OCI-LY3 (cell line): ENCODE measurements around the gene APOO.

ENCODE experiments used
- EZH2phosphoT487 ChIP-seq: fragments of 200-600 bp; shearing (Covaris generic); IDR thresholded peaks from 2 replicates; pipeline ENCODE4 v1.6.1; 2018; ENCODE audit warnings: antibody characterized with exemption, mixed run types, low read depth
- TF ChIP-seq, protein P1 (sequence below): fragments of 200-600, 300-600 bp; sonication (generic); IDR thresholded peaks from 2 replicates; pipeline ENCODE4 v1.5.1; 2014; ENCODE audit warnings: antibody characterized with exemption, low read length, low read depth

GRCh38 chrX:23832721-23833120 lies 75.0 kb downstream of the APOO start:
- TF ChIP-seq, protein P1, sequence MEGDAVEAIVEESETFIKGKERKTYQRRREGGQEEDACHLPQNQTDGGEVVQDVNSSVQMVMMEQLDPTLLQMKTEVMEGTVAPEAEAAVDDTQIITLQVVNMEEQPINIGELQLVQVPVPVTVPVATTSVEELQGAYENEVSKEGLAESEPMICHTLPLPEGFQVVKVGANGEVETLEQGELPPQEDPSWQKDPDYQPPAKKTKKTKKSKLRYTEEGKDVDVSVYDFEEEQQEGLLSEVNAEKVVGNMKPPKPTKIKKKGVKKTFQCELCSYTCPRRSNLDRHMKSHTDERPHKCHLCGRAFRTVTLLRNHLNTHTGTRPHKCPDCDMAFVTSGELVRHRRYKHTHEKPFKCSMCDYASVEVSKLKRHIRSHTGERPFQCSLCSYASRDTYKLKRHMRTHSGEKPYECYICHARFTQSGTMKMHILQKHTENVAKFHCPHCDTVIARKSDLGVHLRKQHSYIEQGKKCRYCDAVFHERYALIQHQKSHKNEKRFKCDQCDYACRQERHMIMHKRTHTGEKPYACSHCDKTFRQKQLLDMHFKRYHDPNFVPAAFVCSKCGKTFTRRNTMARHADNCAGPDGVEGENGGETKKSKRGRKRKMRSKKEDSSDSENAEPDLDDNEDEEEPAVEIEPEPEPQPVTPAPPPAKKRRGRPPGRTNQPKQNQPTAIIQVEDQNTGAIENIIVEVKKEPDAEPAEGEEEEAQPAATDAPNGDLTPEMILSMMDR: no peak
- no peak for TF ChIP-seq EZH2phosphoT487
